ENCODE measurements around the gene ZNF816.

The ZNF816 gene

DNA sequence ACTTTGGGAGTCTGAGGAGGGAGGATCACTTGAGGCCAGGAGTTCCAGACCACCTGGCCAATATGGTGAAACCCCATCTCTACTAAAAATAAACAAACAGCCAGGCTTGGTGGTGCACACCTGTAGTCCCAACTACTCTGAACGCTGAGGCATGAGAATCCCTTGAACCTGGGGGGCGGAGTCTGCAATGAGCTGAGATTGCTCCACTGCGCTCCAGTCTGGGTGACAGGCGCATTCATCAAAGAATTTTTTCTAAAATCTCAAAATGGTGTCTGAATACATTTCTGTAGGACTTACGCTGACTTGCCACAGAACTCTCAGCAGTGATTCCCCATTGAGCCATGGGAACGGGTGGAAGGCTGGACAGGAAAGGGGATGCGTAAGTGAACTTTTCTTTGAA is 33.0 kb upstream of the ZNF816 start:
- Histone ChIP-seq H3K4me3 (ENCODE audit: severe bottlenecking) (no peak overlapping the region), H3K36me3 (ENCODE audit: low read depth) (no peaks in the 10 kb centered on the region), H3K9me3 (ENCODE audit: severe bottlenecking) (no peaks in the 10 kb centered on the region), H3K27ac (ENCODE audit: poor library complexity, severe bottlenecking) (no peak overlapping the region), H3K27me3 (ENCODE audit: insufficient read depth, poor library complexity, severe bottlenecking) (no peaks in the 10 kb centered on the region), H3K4me1 (ENCODE audit: insufficient read depth, poor library complexity, severe bottlenecking) (peaks cover 12% of the 10 kb centered on the region)
- DNase-seq (ENCODE audit: low spot score), result no peak
- TF ChIP-seq CTCF (IDR thresholded peaks at IDR 0.05; ENCODE audit: poor library complexity, severe bottlenecking), result no peak
- no peak for ATAC-seq (ENCODE audit: low read depth)

DNA sequence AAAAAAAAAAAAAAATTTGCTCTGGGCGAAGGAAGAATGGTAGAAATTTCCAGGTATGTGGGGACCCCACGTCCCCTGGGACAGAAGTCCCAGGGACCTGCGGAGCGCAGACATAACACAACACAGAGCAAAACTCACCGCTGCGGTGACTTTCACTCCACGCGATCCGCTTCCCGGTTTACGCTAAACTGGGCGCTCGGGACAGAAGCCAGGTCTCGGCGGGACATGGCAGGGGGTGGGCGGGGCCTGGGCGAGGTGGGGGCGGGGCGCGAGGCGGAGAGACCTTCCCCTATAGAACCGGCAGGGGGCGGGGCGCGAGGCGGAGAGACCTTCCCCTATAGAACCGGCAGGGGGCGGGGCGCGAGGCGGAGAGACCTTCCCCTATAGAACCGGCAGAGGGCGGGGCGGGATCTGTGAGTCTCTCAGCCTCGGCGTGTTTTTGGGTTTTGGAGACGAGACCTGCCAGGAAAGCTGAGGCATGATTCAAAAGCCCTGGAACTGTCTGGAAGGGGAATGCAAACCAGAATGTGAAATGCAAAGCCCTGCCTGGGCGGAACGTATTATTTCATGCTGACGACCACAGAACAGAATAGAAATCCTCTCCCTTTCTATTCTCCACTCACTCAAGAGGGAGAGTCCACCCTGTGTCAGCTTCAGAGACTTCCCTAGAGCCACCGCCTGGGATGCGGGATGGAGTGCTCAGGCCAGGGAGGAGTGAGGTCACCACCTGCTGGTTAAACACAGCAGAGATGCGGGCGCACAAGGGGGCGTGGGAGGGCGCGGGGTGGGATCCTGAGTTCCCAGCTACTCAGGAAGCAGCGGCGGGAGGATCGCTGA is 30.9 kb upstream of the ZNF816 start:
- ATAC-seq (ENCODE audit: low read depth) (peak; percentile 62), DNase-seq (ENCODE audit: low spot score) (peak; percentile 80)
- TF ChIP-seq CTCF (IDR thresholded peaks at IDR 0.05; ENCODE audit: poor library complexity, severe bottlenecking), result peak; percentile 46
- H3K9me3 ChIP-seq (ENCODE audit: severe bottlenecking), result no peaks in the 10 kb centered on the region
- no peaks in the 10 kb centered on the region for H3K27me3 ChIP-seq (ENCODE audit: insufficient read depth, poor library complexity, severe bottlenecking)
- peak overlapping the region; percentile 30 for H3K4me3 ChIP-seq (ENCODE audit: severe bottlenecking)
- H3K36me3 ChIP-seq (ENCODE audit: low read depth), result no peaks in the 10 kb centered on the region
- H3K27ac ChIP-seq (ENCODE audit: poor library complexity, severe bottlenecking), result peak overlapping the region; percentile 87
- H3K4me1 ChIP-seq (ENCODE audit: insufficient read depth, poor library complexity, severe bottlenecking), result peaks cover 12% of the 10 kb centered on the region

- Histone ChIP-seq H3K4me1 (ENCODE audit: insufficient read depth, poor library complexity, severe bottlenecking) (peaks cover 12% of the 10 kb centered on the region), H3K27ac (ENCODE audit: poor library complexity, severe bottlenecking) (peak overlapping the region; percentile 87), H3K27me3 (ENCODE audit: insufficient read depth, poor library complexity, severe bottlenecking) (no peaks in the 10 kb centered on the region), H3K4me3 (ENCODE audit: severe bottlenecking) (peak overlapping the region; percentile 30), H3K36me3 (ENCODE audit: low read depth) (no peaks in the 10 kb centered on the region), H3K9me3 (ENCODE audit: severe bottlenecking) (no peaks in the 10 kb centered on the region)
- no peak; the same call in 2 of the 3 replicates for ATAC-seq (ENCODE audit: low read depth)
- peak; percentile 57 for DNase-seq (ENCODE audit: low spot score)
- TF ChIP-seq CTCF (IDR thresholded peaks at IDR 0.05; ENCODE audit: poor library complexity, severe bottlenecking), result no peak
These were observed 29.7 kb upstream of the ZNF816 start for GRCh38 chr19:52992109-52993004.

DNA sequence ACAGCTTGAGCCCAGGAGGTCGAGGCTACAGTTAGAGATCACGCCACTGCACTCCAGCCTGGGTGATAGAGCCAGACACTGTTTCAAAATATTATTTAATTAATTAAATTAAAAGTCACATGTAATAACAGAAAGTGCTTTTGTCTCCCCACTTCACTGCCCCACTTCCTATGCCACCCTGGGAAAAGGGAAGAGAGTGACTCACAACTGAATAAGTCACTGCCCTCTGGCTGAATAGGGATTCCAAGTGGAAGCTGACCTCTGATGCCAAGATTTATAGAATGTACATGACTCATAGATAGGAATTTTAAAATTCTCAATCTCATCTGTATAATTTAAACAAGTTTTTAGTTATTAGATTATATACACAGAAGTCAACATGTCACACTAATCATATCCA is 28.8 kb upstream of the ZNF816 start:
- ATAC-seq (ENCODE audit: low read depth), result peak; percentile 75
- DNase-seq (ENCODE audit: low spot score), result no peak
- H3K9me3 ChIP-seq (ENCODE audit: severe bottlenecking), result no peaks in the 10 kb centered on the region
- H3K27me3 ChIP-seq (ENCODE audit: insufficient read depth, poor library complexity, severe bottlenecking), result no peaks in the 10 kb centered on the region
- H3K4me1 ChIP-seq (ENCODE audit: insufficient read depth, poor library complexity, severe bottlenecking), result peaks cover 12% of the 10 kb centered on the region
- TF ChIP-seq CTCF (IDR thresholded peaks at IDR 0.05; ENCODE audit: poor library complexity, severe bottlenecking), result no peak
- peak overlapping the region; percentile 17 for H3K4me3 ChIP-seq (ENCODE audit: severe bottlenecking)
- H3K27ac ChIP-seq (ENCODE audit: poor library complexity, severe bottlenecking), result peak overlapping the region; percentile 87
- no peaks in the 10 kb centered on the region for H3K36me3 ChIP-seq (ENCODE audit: low read depth)

Data from RWPE2 (cell line).